Stimulated activated effector memory CD8-positive, alpha-beta T cell treated with anti-CD3 and anti-CD28 coated beads, Interleukin-12 subunit alpha, Interleukin-12 subunit beta, amount 100 ng/mL, for 72 hours (primary cell): ENCODE measurements around the gene RAD9A.
A peak's percentile ranks its signal among the peaks of the same experiment; 100 is the strongest.

Source experiments
- ATAC-seq: fragments of 150-1000 bp; cut with Tn5 transposase; 2 replicates; pipeline ENCODE4 v1.10.0; 2021
- DNase-seq, 2 donors: peaks; one replicate each; pipeline ENCODE4 v3.0.0; 2021 to 2022; ENCODE audit warnings: low spot score in 2 of 2
- H3K27ac Mint-ChIP-seq: one replicate; pipeline ENCODE4 v1.8.0; 2022; ENCODE audit warnings: mild to moderate bottlenecking, mixed read lengths
- H3K36me3 Mint-ChIP-seq: one replicate; pipeline ENCODE4 v1.8.0; 2022; ENCODE audit warnings: mild to moderate bottlenecking, mixed read lengths
- H3K4me1 Mint-ChIP-seq: one replicate; pipeline ENCODE4 v1.8.0; 2022; ENCODE audit warnings: mixed read lengths
- H3K4me3 Mint-ChIP-seq: one replicate; pipeline ENCODE4 v1.8.0; 2022; ENCODE audit warnings: mild to moderate bottlenecking, mixed read lengths
- H3K9me3 Mint-ChIP-seq: one replicate; pipeline ENCODE4 v1.8.0; 2022; ENCODE audit warnings: mixed read lengths

Gene RAD9A

DNA sequence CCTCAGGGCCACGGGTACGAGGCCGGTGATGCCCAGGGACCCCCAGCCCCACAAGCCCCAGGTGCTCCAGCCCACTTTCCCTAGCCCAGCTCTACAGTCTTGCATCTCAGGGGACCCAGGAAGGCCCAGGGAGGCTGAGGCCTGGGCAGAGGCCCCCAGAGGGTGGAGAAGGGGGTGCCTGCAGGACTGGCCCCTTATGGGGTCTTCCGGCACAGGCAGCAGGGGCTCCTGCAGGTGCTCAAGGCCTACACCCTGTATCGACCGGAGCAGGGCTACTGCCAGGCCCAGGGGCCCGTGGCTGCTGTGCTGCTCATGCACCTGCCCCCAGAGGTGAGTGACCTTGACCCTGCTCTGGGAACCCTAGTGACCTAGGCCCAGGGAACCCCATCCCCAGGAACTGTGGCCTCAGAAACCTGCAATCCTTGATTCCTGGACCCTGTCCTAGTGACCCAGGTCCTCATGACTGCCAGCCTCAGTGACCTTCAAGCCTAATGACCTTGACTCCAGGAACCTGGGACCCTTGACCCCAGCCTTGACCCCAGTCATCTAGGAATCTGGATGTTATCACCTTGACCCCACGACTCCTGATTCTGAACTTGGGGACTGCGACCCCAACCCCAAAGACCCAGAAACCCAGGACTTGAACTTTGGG, 14.0 kb downstream of the RAD9A start:
- Mint-ChIP-seq H3K4me1 (peaks cover 69% of the 10 kb centered on the region), H3K9me3 (no peaks in the 10 kb centered on the region), H3K27ac (peak overlapping the region; percentile 85), H3K4me3 (peak overlapping the region; percentile 86), H3K36me3 (peaks cover 73% of the 10 kb centered on the region)
- ATAC-seq (no peak), DNase-seq (peak in 1 of 2 donors; percentile 57)

DNA sequence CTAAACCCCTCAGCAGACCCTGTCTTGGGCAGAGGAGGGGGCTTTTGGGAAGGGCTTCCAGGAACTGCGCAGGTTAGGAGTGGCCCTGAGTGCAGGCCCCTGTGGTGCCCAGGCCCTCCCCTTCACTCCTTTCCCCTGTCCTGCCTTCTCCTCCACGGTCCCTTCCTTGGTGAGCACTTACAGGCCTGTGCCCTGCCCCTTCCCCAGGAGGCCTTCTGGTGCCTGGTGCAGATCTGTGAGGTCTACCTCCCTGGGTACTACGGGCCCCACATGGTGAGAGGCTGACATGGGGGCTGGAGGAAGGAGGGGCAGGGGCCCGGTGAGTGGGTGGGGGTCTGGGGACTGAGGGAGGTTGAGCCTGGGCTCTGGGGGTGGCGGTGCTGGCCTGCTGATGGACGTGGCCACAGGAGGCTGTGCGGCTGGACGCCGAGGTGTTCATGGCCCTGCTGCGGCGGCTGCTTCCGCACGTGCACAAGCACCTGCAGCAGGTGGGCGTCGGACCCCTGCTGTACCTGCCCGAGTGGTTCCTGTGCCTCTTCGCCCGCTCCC, 14.7 kb downstream of the RAD9A start:
- Mint-ChIP-seq H3K4me3 (peak overlapping the region; percentile 86), H3K27ac (peak overlapping the region; percentile 85), H3K36me3 (peaks cover 78% of the 10 kb centered on the region), H3K4me1 (peaks cover 76% of the 10 kb centered on the region), H3K9me3 (no peaks in the 10 kb centered on the region)
- no peak for ATAC-seq
- peak in 1 of 2 donors; percentile 58 for DNase-seq

DNA sequence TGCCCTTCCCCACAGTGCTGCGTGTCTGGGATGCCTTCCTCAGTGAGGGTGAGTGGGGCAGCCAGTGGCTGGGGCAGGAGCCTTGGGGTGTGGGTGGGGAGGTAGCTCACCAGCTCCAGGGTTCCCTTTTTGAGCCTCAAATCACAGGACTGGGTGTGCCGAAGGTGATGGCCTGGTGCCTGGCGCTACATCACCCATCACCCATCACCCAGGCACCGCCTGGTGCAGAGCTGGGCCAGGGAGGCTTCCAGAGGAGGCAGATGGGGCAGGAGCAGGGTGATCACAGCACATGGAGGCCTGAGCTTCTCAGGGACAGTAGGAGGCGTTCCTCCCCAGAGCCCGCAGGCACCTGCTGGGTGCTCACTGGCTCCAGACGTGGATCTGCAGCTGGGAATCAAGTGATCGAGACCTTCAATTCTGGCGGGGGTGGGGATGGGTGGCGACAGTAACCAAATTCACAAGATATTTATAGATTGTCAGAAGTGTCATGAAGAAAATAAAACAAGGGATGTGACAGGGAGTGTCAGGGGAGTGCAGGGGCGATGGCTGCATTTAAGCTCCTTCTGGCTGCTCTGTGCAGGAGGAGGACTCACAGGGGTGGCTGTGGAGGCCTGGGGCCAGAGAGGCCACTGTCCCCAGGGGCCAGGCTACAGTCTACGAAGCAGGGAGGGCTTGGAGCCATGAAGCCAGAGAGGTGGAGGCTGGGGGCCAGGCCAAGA, 15.3 kb downstream of the RAD9A start:
- peak overlapping the region; percentile 85 for H3K27ac Mint-ChIP-seq
- ATAC-seq (no peak), DNase-seq (peak in 1 of 2 donors; percentile 57)
- H3K4me1 Mint-ChIP-seq: peaks cover 82% of the 10 kb centered on the region
- peak overlapping the region; percentile 86 for H3K4me3 Mint-ChIP-seq
- no peaks in the 10 kb centered on the region for H3K9me3 Mint-ChIP-seq
- H3K36me3 Mint-ChIP-seq: peaks cover 81% of the 10 kb centered on the region

DNA sequence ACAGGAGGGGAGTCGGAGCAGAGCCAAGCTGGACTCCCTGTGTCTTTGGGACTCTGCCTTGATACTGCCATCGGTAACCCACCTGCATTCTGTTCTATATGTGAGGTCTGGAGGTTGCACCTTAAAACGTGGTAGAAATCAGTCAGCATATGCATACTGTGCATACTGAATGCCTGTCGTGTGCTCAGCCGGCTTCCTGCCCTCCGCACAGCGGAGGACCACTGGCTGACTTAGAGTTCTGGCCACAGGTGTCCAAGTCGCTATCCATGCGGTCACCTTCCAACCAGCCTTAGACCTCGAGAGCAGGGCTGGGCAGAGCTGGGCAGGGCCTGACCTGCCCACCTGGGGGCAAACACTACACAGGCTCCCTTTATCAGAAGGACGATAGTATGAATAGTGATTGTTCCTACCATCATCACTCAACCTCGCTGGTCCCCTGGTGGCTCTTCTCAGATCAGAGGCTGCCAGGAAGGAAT, 15.9 kb downstream of the RAD9A start:
- Mint-ChIP-seq H3K27ac (peak overlapping the region; percentile 85), H3K4me1 (peaks cover 88% of the 10 kb centered on the region), H3K36me3 (peaks cover 87% of the 10 kb centered on the region), H3K9me3 (no peaks in the 10 kb centered on the region), H3K4me3 (peak overlapping the region; percentile 86)
- DNase-seq (no peak), ATAC-seq (no peak)

DNA sequence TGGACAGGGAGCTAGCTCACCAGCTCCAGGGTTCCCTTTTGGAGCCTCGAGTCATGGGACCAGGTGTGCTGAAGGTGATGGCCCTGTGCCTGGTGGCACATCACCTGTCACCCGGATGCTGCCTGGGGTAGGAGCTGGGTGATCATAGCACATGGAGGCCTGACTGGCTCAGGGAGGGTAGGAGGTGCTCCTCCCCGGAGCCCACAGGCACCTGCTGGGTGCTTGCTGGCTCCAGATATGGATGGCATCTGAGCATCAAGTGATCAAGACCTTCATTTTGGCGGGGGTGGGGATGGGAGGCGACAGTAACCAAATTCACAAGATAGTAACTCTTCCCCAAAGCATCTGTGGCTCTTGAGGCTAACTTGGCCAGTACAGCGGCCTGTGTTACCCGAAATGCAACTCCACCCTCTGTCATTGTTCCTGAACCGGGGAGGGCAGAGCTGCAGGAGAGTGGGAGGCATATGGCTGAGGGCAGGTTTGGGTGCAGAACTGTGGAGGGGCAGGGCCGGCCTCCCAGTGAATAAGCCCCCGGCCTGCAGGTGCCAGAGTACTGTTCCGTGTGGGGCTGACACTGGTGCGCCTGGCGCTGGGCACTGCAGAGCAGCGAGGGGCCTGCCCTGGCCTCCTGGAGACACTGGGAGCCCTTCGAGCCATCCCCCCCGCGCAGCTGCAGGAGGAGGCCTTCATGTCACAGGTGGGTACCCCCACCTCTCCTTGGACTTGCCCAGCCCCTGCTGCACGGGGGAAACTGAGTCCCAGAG, 16.8 kb downstream of the RAD9A start:
- peak overlapping the region; percentile 86 for H3K4me3 Mint-ChIP-seq
- peak; percentile 11 for ATAC-seq
- H3K9me3 Mint-ChIP-seq: no peaks in the 10 kb centered on the region
- no peak for DNase-seq
- peak overlapping the region; percentile 85 for H3K27ac Mint-ChIP-seq
- peaks cover 92% of the 10 kb centered on the region for H3K4me1 Mint-ChIP-seq
- H3K36me3 Mint-ChIP-seq: peaks cover 93% of the 10 kb centered on the region

DNA sequence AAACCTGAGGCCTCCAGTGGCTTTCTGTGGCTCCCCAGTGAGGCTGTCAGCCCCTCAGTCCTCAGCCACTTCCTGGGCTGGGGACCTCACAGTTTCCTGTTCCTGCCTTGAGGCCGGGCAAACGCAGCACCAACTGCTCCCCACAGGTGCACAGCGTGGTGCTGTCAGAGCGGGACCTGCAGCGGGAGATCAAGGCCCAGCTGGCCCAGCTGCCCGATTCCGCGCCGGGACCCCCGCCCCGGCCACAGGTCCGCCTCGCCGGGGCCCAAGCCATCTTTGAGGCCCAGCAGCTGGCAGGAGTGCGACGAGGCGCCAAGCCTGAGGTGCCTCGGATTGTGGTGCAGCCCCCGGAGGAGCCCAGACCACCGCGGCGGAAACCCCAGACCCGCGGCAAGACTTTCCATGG, 17.5 kb downstream of the RAD9A start:
- peak; percentile 78 for ATAC-seq
- peaks cover 91% of the 10 kb centered on the region for H3K36me3 Mint-ChIP-seq
- peak overlapping the region; percentile 86 for H3K4me3 Mint-ChIP-seq
- peak overlapping the region; percentile 85 for H3K27ac Mint-ChIP-seq
- peaks cover 91% of the 10 kb centered on the region for H3K4me1 Mint-ChIP-seq
- peak in 1 of 2 donors; percentile 83 for DNase-seq
- no peaks in the 10 kb centered on the region for H3K9me3 Mint-ChIP-seq

DNA sequence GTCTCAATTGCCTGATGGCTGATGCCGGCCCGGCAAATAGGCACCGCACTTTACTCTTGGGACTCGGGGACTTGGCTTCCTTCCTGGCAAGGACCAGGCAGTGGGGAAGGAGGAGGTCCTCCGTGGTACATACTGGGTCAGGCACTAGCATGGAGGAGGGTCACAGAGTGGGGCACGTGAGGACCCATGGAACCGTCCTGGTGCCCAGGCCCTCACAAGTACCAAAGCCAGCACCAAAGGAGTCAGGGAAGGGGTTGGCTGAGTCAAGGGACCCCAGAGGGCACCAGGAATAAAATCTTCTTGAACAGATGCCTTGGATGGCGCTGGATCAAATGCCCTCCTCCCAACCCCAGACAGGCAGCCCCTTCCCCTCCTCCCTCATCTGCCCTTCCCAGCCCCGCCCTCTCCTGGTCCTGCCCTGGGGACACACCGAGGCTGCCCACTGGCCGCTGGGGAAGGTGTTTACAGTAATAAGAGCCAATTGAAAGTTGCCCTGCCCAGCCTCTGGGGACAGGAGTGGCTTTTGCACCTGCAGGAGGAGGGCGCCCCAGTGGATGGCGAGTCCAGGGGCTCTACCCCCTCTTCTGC, 18.1 kb downstream of the RAD9A start:
- ATAC-seq (no peak), DNase-seq (no peak)
- H3K36me3 Mint-ChIP-seq: peaks cover 88% of the 10 kb centered on the region

DNA sequence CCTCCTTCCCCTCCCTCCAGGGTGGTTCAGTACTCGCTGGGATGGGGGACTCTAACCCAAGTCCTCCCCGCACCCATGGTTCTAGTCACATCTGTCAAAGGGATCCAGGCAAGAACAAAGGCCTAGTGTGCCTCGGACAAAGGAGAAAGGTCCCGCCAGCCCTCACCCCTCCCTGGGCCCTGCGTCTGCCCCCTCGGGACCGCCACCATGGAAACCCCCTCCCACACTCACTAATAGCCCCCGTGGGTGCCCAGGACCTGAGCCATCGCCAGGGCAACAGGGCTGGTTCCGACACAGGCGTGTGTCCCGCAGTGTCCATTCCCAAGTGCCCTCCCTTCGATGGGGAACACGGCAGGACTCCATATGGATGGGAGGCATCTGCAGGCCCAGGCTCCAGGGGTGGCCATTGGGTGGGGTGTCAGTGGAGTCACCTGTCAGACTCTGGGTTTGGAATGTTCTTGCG, 18.6 kb downstream of the RAD9A start:
- peaks cover 83% of the 10 kb centered on the region for H3K36me3 Mint-ChIP-seq

More for the DNA sequence above, 18.1 kb downstream of the RAD9A start:
- Mint-ChIP-seq H3K27ac (peak overlapping the region; percentile 85), H3K9me3 (no peaks in the 10 kb centered on the region), H3K4me1 (peaks cover 87% of the 10 kb centered on the region), H3K4me3 (peak overlapping the region; percentile 86)

DNA sequence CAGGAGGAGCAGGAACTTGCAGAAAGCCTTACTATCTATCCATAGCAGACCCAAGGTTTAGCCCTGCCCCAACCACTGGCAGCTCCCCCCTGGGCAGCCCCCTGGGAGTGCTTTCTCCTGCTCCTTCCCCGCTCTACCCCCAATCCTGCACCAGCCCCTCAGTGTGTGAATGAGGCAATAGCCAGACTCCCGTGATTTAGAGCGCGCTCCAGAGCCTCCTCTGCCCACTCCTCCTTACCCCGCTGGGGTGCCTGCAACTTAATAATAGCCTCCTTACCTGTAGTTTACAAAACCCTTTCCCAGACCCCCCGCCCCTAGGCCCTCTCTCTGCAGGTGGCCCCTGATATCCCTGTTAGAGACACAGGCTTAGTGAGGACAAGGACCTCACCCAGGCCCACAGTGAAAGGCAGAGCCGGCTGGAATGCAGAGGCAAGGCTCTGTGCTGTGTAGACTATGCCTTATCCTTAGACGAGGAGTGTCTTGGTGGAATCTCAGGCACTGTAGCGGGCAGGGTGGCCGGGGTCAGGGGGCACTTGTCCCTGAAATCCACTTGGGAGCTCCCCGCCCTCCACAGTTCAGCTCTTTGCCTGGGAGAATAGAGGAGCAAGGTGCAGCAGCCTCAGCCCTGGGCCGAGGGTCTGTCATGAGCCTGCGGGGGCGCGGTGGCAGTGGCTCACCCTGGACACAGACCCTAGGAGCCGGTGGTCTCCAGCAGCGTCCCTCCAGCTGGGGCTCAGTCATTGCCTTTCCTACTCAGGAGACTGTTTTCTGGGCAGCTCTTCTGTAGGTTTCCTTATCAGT, 19.4 kb downstream of the RAD9A start:
- Mint-ChIP-seq H3K36me3 (peaks cover 75% of the 10 kb centered on the region), H3K4me1 (peaks cover 81% of the 10 kb centered on the region), H3K4me3 (peak overlapping the region; percentile 86), H3K27ac (peak overlapping the region; percentile 85), H3K9me3 (no peaks in the 10 kb centered on the region)
- ATAC-seq (no peak), DNase-seq (no peak)

More for the DNA sequence above, 18.6 kb downstream of the RAD9A start:
- ATAC-seq (no peak), DNase-seq (no peak)
- Mint-ChIP-seq H3K9me3 (no peaks in the 10 kb centered on the region), H3K27ac (peak overlapping the region; percentile 85), H3K4me3 (peak overlapping the region; percentile 86), H3K4me1 (peaks cover 85% of the 10 kb centered on the region)

DNA sequence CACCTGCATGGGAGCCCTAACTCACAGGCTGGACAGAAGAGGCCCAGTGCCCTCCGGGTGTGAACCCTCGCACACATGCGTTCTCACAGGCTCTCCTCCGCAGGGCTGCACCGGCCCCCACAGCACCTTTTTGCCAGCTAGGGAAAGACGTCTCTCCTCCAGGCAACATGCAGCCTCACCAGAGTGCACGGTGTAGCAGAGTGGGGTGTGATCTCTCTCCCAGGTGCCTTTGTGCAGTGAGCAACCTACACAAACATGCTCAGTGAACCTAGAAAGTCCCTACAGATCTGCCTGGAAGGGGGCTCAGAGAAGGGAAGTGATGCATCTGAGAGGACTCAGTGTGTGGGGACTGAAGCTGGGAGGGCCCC, 20.0 kb downstream of the RAD9A start:
- ATAC-seq: no peak
- no peak overlapping the region for H3K4me3 Mint-ChIP-seq
- peaks cover 69% of the 10 kb centered on the region for H3K36me3 Mint-ChIP-seq
- DNase-seq: no peak
- H3K4me1 Mint-ChIP-seq: peaks cover 81% of the 10 kb centered on the region
- H3K9me3 Mint-ChIP-seq: no peaks in the 10 kb centered on the region
- H3K27ac Mint-ChIP-seq: peak overlapping the region; percentile 85

DNA sequence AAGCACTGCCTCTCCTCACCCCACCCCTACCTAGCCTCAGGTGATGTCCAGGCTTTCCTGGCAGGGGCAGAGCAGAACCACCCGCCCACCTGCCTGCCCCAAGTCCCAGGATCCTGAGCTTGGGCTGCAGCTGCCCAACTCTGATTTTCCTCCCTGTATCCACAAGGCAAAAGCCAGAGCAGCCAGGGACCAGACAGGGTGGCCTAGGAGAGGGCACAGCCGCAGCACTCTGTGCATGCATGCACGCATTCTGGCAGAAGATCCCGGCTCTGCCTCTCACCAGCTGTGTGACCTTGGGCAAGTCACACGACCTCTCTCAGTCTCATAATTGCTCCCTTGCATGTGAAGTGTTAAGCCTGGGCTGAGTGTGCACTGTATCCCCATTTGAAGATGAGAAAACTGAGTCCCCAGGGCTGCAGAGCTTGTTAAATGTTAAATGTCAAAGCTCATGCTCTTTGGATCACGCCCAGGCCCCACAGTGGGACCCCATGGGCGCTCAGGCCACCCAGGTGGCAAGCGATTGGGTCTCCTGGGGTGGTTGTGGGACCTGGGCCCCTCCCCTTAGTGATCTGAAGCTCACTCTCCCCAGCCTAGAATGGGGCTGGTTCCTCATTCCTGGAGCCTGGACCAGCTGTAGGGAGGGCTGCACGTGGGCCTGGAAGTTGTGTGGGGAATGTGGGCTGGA, 20.9 kb downstream of the RAD9A start:
- ATAC-seq: no peak
- Mint-ChIP-seq H3K4me1 (peaks cover 81% of the 10 kb centered on the region), H3K36me3 (peaks cover 60% of the 10 kb centered on the region), H3K27ac (peak overlapping the region; percentile 85), H3K4me3 (peak overlapping the region; percentile 76), H3K9me3 (no peaks in the 10 kb centered on the region)
- DNase-seq: no peak

DNA sequence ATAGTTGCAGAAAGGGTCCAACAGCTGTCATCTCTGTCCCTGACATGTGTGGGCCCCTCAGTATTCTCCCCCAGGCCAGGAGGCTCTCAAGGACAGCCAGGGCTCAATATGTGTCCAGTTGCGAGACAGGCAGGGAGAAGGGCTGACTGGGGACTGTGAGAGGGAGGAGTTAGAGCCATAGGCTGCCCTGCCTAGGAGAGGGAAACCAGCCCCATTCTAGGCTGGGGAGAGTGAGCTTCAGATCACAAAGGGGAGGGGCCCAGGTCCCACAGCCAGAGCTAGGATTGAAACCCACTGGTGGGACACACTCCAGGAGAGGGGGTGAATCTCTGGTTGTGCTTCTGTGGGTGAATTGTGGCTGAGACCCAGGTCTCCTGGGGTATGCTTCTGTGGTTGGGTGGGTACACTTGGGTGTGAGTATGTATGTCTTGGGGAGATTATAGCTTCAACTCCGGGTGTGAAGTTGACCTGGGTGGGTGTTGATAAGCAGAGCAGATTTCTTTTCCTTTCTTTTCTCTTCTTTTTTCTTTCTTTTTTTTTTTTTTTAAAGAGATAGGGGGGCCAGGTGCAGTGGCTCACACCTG, 21.6 kb downstream of the RAD9A start:
- H3K9me3 Mint-ChIP-seq: no peaks in the 10 kb centered on the region
- no peak for ATAC-seq
- H3K27ac Mint-ChIP-seq: peak overlapping the region; percentile 85
- DNase-seq: no peak
- H3K4me3 Mint-ChIP-seq: peak overlapping the region; percentile 76
- H3K4me1 Mint-ChIP-seq: peaks cover 81% of the 10 kb centered on the region
- H3K36me3 Mint-ChIP-seq: peaks cover 53% of the 10 kb centered on the region

DNA sequence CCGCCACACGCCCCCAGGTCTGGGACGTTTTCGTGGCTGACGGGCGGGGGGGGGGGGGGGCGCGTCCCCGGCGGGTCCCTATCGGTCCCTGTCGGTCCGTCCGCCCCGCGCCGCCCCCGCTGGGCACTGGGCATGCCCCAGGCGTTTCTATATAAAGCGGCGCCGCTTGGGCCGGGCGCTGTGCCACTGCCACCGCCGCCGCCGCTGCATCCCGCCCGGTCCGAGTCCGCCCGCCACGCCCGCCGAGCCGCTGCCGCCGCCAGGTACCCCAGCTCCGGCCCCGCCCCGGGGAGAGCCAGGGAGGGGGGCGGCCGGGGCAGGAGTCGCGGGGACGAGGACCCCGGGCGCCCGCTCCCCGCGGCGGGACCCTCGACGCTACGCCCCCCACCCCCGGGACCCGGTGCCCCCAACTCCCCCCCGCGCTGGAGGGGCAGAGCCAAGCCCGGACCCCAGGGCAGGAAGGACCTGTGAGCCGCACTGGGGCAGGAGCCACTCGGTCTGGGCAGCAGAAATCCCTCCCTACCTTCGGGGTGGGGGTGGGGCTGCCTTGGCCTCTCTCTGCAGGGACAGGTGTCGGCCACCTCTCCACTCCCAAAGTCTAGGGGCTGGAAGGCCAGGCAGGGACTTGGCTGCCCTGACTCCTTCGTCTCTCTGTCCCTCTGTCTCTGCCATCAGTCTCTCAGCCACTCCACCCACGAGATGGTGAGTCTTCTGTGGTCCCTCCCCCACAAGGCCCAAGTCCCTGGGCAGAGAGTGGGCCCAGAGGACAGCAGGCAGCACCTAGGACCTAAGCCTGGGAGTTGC, 23.9 kb downstream of the RAD9A start, which contains the start of gene CARNS1:
CARNS1 (plus strand) TSS at position 178 of the 804 bp plus-strand sequence; CDS start at position 700, 522 bp downstream.
- H3K27ac Mint-ChIP-seq: peak within 1 kb of the TSS; percentile 91
- ATAC-seq: peak; percentile 25
- DNase-seq: no peak
- H3K4me3 Mint-ChIP-seq: peak within 1 kb of the TSS; percentile 76
- peaks cover 79% of the 10 kb centered on the region for H3K4me1 Mint-ChIP-seq
- H3K36me3 Mint-ChIP-seq: peaks cover 34% of the 10 kb centered on the region
- no peaks in the 10 kb centered on the region for H3K9me3 Mint-ChIP-seq
